Lower leg skin (tissue), 3 donors: ENCODE results near the gene MINK1.

Experiments used
- CTCF ChIP-seq, 3 donors: fragments of 450-650 bp; IDR thresholded peaks; one replicate each; pipeline ENCODE4 v1.5.1; 2016; ENCODE audit warnings: antibody characterized with exemption in 3 of 3, mild to moderate bottlenecking in 3 of 3, moderate library complexity in 2 of 3
- POLR2A ChIP-seq, 2 donors: fragments of 450-650 bp; IDR thresholded peaks; one replicate each; pipeline ENCODE4 v1.6.1; 2016 to 2017; ENCODE audit warnings: antibody characterized with exemption in 2 of 2, mild to moderate bottlenecking in 1 of 2, moderate library complexity in 1 of 2

DNA sequence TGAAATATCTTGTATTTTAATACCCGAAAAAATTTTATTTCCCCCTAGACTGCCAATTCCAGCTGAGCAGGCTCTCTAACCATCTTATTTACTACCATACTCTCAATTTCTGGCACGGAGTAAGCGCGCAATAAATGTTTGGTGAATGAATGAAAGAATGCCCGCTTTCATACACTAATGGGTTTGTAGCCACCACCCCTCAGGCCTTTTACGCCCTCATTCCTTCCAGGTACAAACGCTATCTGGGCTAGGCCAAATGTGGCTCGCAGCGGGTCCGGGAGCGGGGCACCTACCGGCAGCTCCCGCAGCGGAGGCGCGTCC, 26.7 kb upstream of the MINK1 start:
- TF ChIP-seq CTCF (IDR thresholded peaks at IDR 0.05) (no peak), POLR2A (IDR thresholded peaks at IDR 0.05) (no peak)
